Gastroesophageal sphincter (tissue), 3 donors: Measurements from ENCODE around the gene COG1.

Source experiments
- POLR2A ChIP-seq, 2 donors: fragments of 450-650 bp; IDR thresholded peaks; one replicate each; pipeline ENCODE4 v1.6.1; 2017; ENCODE audit warnings: antibody characterized with exemption in 2 of 2, mild to moderate bottlenecking in 2 of 2, moderate library complexity in 1 of 2
- TF ChIP-seq, protein P1 (sequence below), 4 experiments: fragments of 200-600 bp in 2 of 4; fragments of 450-650 bp in 2 of 4; sonication (generic) in 1 of 4; IDR thresholded peaks; one replicate each; pipeline ENCODE4 v1.5.1; 2017 to 2019; ENCODE audit warnings: antibody characterized with exemption in 4 of 4, mild to moderate bottlenecking in 2 of 4, moderate library complexity in 2 of 4

DNA sequence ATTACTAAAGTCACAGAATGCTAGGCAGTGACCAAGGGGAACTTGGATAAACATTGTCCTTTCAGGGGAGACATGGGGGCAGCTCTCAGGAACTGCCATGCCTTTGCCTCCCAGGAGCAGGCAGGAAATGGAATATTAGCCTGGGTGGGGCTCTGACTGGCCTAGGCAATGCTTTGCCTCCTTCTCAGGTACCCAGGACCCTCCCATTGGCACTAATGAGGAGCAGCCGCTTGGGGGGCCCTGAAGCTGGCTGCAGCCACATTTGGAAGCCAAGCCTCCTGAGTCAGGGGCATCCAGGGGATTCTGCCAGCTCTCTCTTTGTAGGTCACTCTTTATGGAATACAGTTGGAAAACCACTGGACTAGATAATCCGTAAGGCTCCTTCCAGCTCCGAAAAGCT, 63.4 kb downstream of the COG1 start:
- no peak for TF ChIP-seq POLR2A (IDR thresholded peaks at IDR 0.05)
- TF ChIP-seq, protein P1, sequence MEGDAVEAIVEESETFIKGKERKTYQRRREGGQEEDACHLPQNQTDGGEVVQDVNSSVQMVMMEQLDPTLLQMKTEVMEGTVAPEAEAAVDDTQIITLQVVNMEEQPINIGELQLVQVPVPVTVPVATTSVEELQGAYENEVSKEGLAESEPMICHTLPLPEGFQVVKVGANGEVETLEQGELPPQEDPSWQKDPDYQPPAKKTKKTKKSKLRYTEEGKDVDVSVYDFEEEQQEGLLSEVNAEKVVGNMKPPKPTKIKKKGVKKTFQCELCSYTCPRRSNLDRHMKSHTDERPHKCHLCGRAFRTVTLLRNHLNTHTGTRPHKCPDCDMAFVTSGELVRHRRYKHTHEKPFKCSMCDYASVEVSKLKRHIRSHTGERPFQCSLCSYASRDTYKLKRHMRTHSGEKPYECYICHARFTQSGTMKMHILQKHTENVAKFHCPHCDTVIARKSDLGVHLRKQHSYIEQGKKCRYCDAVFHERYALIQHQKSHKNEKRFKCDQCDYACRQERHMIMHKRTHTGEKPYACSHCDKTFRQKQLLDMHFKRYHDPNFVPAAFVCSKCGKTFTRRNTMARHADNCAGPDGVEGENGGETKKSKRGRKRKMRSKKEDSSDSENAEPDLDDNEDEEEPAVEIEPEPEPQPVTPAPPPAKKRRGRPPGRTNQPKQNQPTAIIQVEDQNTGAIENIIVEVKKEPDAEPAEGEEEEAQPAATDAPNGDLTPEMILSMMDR (IDR thresholded peaks at IDR 0.05): no peak
